ENCODE results near the gene LAPTM5. TPM values are rescaled to one million over a fixed set of nuclear protein-coding genes. Genes with fewer than 3 reads are reported as not detected.
"Not testable (repeated sequence)": the region's sequence is repeated elsewhere in the genome, so short reads cannot be mapped to it uniquely, and the experiment has no call there.

LAPTM5 gene
- total RNA-seq, 1 donor from 2014 or later: 179 TPM

- Mint-ChIP-seq H3K4me3 (peak overlapping the region; percentile 8), H3K27ac (no peak overlapping the region), H3K9me3 (no peaks in the 10 kb centered on the region), H3K36me3 (ENCODE audit: low read depth) (no peaks in the 10 kb centered on the region), H3K4me1 (peaks cover 7% of the 10 kb centered on the region), H3K27me3 (peaks cover 23% of the 10 kb centered on the region)
- peak; percentile 66 for DNase-seq
- intact Hi-C loops (cut with micrococcal nuclease): no loop called here
Observed at GRCh38 chr1:30790850-30791778, 33.5 kb upstream of the LAPTM5 start.

GRCh38 chr1:30790256-30790525 is 32.6 kb upstream of the LAPTM5 start:
- H3K4me1 Mint-ChIP-seq; H3K27ac Mint-ChIP-seq; intact Hi-C loops (cut with micrococcal nuclease): not testable (repeated sequence)

GRCh38 chr1:30789388-30790255 is 32.0 kb upstream of the LAPTM5 start:
- intact Hi-C loops (cut with micrococcal nuclease): no loop called here
- Mint-ChIP-seq H3K36me3 (ENCODE audit: low read depth) (no peaks in the 10 kb centered on the region), H3K27me3 (peaks cover 23% of the 10 kb centered on the region), H3K27ac (no peak overlapping the region), H3K4me1 (peaks cover 7% of the 10 kb centered on the region), H3K4me3 (no peak overlapping the region), H3K9me3 (no peaks in the 10 kb centered on the region)
- DNase-seq: no peak

More at GRCh38 chr1:30790256-30790525, 32.6 kb upstream of the LAPTM5 start:
- H3K27me3 Mint-ChIP-seq: peaks cover 23% of the 10 kb centered on the region
- H3K9me3 Mint-ChIP-seq; H3K36me3 Mint-ChIP-seq (ENCODE audit: low read depth); DNase-seq; H3K4me3 Mint-ChIP-seq: not testable (repeated sequence)

- H3K9me3 Mint-ChIP-seq: no peaks in the 10 kb centered on the region
- H3K27me3 Mint-ChIP-seq: peaks cover 21% of the 10 kb centered on the region
- intact Hi-C loops (cut with micrococcal nuclease): no loop called here
- H3K36me3 Mint-ChIP-seq (ENCODE audit: low read depth): no peaks in the 10 kb centered on the region
- peaks cover 7% of the 10 kb centered on the region for H3K4me1 Mint-ChIP-seq
- no peak overlapping the region for H3K27ac Mint-ChIP-seq
- no peak overlapping the region for H3K4me3 Mint-ChIP-seq
- no peak for DNase-seq
Observed at GRCh38 chr1:30788580-30789387, 31.2 kb upstream of the LAPTM5 start.

- H3K27me3 Mint-ChIP-seq: peaks cover 20% of the 10 kb centered on the region
- intact Hi-C loops (cut with micrococcal nuclease): no loop called here
- DNase-seq: no peak
- H3K4me1 Mint-ChIP-seq: peaks cover 7% of the 10 kb centered on the region
- H3K9me3 Mint-ChIP-seq: no peaks in the 10 kb centered on the region
- no peak overlapping the region for H3K4me3 Mint-ChIP-seq
- no peak overlapping the region for H3K27ac Mint-ChIP-seq
- H3K36me3 Mint-ChIP-seq (ENCODE audit: low read depth): no peaks in the 10 kb centered on the region
Observed at GRCh38 chr1:30787856-30788495, 30.4 kb upstream of the LAPTM5 start.

GRCh38 chr1:30787266-30787665 is 29.7 kb upstream of the LAPTM5 start:
- no peaks in the 10 kb centered on the region for H3K9me3 Mint-ChIP-seq
- H3K27me3 Mint-ChIP-seq: peaks cover 18% of the 10 kb centered on the region
- intact Hi-C loops (cut with micrococcal nuclease): no loop called here
- H3K4me1 Mint-ChIP-seq: peaks cover 11% of the 10 kb centered on the region
- H3K27ac Mint-ChIP-seq: no peak overlapping the region
- no peak for DNase-seq
- H3K36me3 Mint-ChIP-seq (ENCODE audit: low read depth): no peaks in the 10 kb centered on the region
- no peak overlapping the region for H3K4me3 Mint-ChIP-seq

- intact Hi-C loops (cut with micrococcal nuclease): no loop called here
- no peak overlapping the region for H3K27ac Mint-ChIP-seq
- peaks cover 16% of the 10 kb centered on the region for H3K27me3 Mint-ChIP-seq
- peaks cover 10% of the 10 kb centered on the region for H3K4me1 Mint-ChIP-seq
- no peak for DNase-seq
- no peaks in the 10 kb centered on the region for H3K9me3 Mint-ChIP-seq
- H3K4me3 Mint-ChIP-seq: no peak overlapping the region
- no peaks in the 10 kb centered on the region for H3K36me3 Mint-ChIP-seq (ENCODE audit: low read depth)
Observed at GRCh38 chr1:30786264-30786991, 28.9 kb upstream of the LAPTM5 start.

- no peak for DNase-seq
- intact Hi-C loops (cut with micrococcal nuclease): no loop called here
- Mint-ChIP-seq H3K27ac (no peak overlapping the region), H3K4me1 (peaks cover 4% of the 10 kb centered on the region), H3K36me3 (ENCODE audit: low read depth) (no peaks in the 10 kb centered on the region), H3K27me3 (peaks cover 11% of the 10 kb centered on the region), H3K4me3 (no peak overlapping the region), H3K9me3 (no peaks in the 10 kb centered on the region)
Observed at GRCh38 chr1:30785714-30786113, 28.1 kb upstream of the LAPTM5 start.

GRCh38 chr1:30785181-30785580 is 27.6 kb upstream of the LAPTM5 start:
- Mint-ChIP-seq H3K9me3 (no peaks in the 10 kb centered on the region), H3K27me3 (peaks cover 13% of the 10 kb centered on the region), H3K4me1 (peaks cover 4% of the 10 kb centered on the region), H3K36me3 (ENCODE audit: low read depth) (no peaks in the 10 kb centered on the region), H3K27ac (no peak overlapping the region), H3K4me3 (no peak overlapping the region)
- no peak for DNase-seq
- intact Hi-C loops (cut with micrococcal nuclease): no loop called here

GRCh38 chr1:30783256-30783915 is 25.8 kb upstream of the LAPTM5 start:
- no peaks in the 10 kb centered on the region for H3K36me3 Mint-ChIP-seq (ENCODE audit: low read depth)
- no peak overlapping the region for H3K4me3 Mint-ChIP-seq
- peaks cover 11% of the 10 kb centered on the region for H3K4me1 Mint-ChIP-seq
- peaks cover 10% of the 10 kb centered on the region for H3K27me3 Mint-ChIP-seq
- intact Hi-C loops (cut with micrococcal nuclease): loop anchor here (5.0 kb wide), 1 partner anchor 144 kb away; no protein-coding TSS in a partner anchor
- DNase-seq: no peak
- H3K27ac Mint-ChIP-seq: no peak overlapping the region
- no peaks in the 10 kb centered on the region for H3K9me3 Mint-ChIP-seq

- intact Hi-C loops (cut with micrococcal nuclease): loop anchor here (1.0 to 5.0 kb wide), 2 partner anchors 129 to 145 kb away; no protein-coding TSS in a partner anchor
- no peaks in the 10 kb centered on the region for H3K9me3 Mint-ChIP-seq
- peak; percentile 91 for DNase-seq
- H3K36me3 Mint-ChIP-seq (ENCODE audit: low read depth): no peaks in the 10 kb centered on the region
- H3K27ac Mint-ChIP-seq: no peak overlapping the region
- H3K4me3 Mint-ChIP-seq: peak overlapping the region; percentile 27
- H3K4me1 Mint-ChIP-seq: peaks cover 11% of the 10 kb centered on the region
- peaks cover 6% of the 10 kb centered on the region for H3K27me3 Mint-ChIP-seq
Observed at GRCh38 chr1:30782361-30783255, 25.0 kb upstream of the LAPTM5 start.
